GM21515 (cell line): ENCODE data around the gene PRKG1.

Experiments used
- ATAC-seq: cut with Tn5 transposase; IDR thresholded peaks from one replicate; pipeline ENCODE4 v1.9.1; 2021; ENCODE audit not compliant: unreplicated experiment

Gene PRKG1

GRCh38 chr10:51630640-51631005 lies 556.3 kb downstream of the PRKG1 start:
- ATAC-seq, result no peak

GRCh38 chr10:51635436-51635835 lies 561.1 kb downstream of the PRKG1 start:
- no peak for ATAC-seq

GRCh38 chr10:51638211-51638610 lies 563.9 kb downstream of the PRKG1 start:
- ATAC-seq, result no peak

GRCh38 chr10:51638737-51639136 lies 564.5 kb downstream of the PRKG1 start:
- no peak for ATAC-seq

GRCh38 chr10:51640120-51640819 lies 566.0 kb downstream of the PRKG1 start:
- no peak for ATAC-seq

GRCh38 chr10:51642581-51642980 lies 568.3 kb downstream of the PRKG1 start:
- no peak for ATAC-seq

GRCh38 chr10:51643734-51644133 lies 569.4 kb downstream of the PRKG1 start:
- no peak for ATAC-seq

- ATAC-seq, result no peak
These were observed 574.8 kb downstream of the PRKG1 start for GRCh38 chr10:51649064-51649463.

GRCh38 chr10:51651063-51651462 lies 576.8 kb downstream of the PRKG1 start:
- no peak for ATAC-seq

- ATAC-seq, result no peak
These were observed 578.7 kb downstream of the PRKG1 start for GRCh38 chr10:51653025-51653424.

- ATAC-seq, result no peak
These were observed 580.6 kb downstream of the PRKG1 start for GRCh38 chr10:51654918-51655317.

- ATAC-seq, result no peak
These were observed 582.2 kb downstream of the PRKG1 start for GRCh38 chr10:51656503-51656902.

GRCh38 chr10:51658000-51658399 lies 583.7 kb downstream of the PRKG1 start:
- no peak for ATAC-seq

GRCh38 chr10:51659344-51659743 lies 585.1 kb downstream of the PRKG1 start:
- ATAC-seq, result no peak

GRCh38 chr10:51663086-51663485 lies 588.8 kb downstream of the PRKG1 start:
- no peak for ATAC-seq

- no peak for ATAC-seq
These were observed 592.2 kb downstream of the PRKG1 start for GRCh38 chr10:51666456-51666855.

GRCh38 chr10:51667678-51668335 lies 593.5 kb downstream of the PRKG1 start:
- ATAC-seq, result no peak

- ATAC-seq, result no peak
These were observed 594.0 kb downstream of the PRKG1 start for GRCh38 chr10:51668336-51668689.

- ATAC-seq, result no peak
These were observed 594.8 kb downstream of the PRKG1 start for GRCh38 chr10:51669041-51669440.

GRCh38 chr10:51672039-51672535 lies 597.8 kb downstream of the PRKG1 start:
- ATAC-seq, result no peak

- ATAC-seq, result no peak
These were observed 600.8 kb downstream of the PRKG1 start for GRCh38 chr10:51675088-51675487.

GRCh38 chr10:51679841-51680240 lies 605.6 kb downstream of the PRKG1 start:
- no peak for ATAC-seq
